Neural cell (in vitro differentiated cells): ENCODE data around the gene RYR2. TPM values are rescaled to one million over a fixed set of nuclear protein-coding genes. Genes with fewer than 3 reads are reported as not detected.

Source experiments
- H2AFZ ChIP-seq: fragments of 200-600, 300-800 bp; sonication (generic), shearing (Covaris generic); 2 replicates; pipeline ENCODE4 v1.6.0; 2014; ENCODE audit warnings: low read depth, mild to moderate bottlenecking, antibody characterized with exemption, low read length, moderate library complexity
- H3F3A ChIP-seq: fragments of 200-600 bp; shearing (Covaris generic); 2 replicates; pipeline ENCODE4 v1.6.1; 2016; ENCODE audit warnings: mild to moderate bottlenecking, moderate library complexity, mixed read lengths, antibody characterized with exemption, low read length; ENCODE audit not compliant: insufficient read depth, poor library complexity, severe bottlenecking
- H3K27ac ChIP-seq: fragments of 200-600, 300-800 bp; sonication (generic), shearing (Covaris generic); 2 replicates; pipeline ENCODE4 v1.5.1; 2014; ENCODE audit warnings: mild to moderate bottlenecking, low read length, moderate library complexity
- H3K27me3 ChIP-seq: fragments of 300-800, 200-600 bp; sonication (generic), shearing (Covaris generic); 2 replicates; pipeline ENCODE4 v1.6.0; 2014; ENCODE audit warnings: mild to moderate bottlenecking, low read depth, low read length, moderate library complexity; ENCODE audit not compliant: insufficient read depth
- H3K36me3 ChIP-seq: fragments of 300-800, 200-600 bp; sonication (generic), shearing (Covaris generic); 2 replicates; pipeline ENCODE4 v1.5.1; 2014; ENCODE audit warnings: mild to moderate bottlenecking, antibody characterized with exemption, low read length, moderate library complexity; ENCODE audit not compliant: insufficient read depth
- H3K4me2 ChIP-seq: fragments of 300-800, 200-600 bp; sonication (generic), shearing (Covaris generic); 2 replicates; pipeline ENCODE4 v1.6.0; 2014; ENCODE audit warnings: mild to moderate bottlenecking, low read length
- H3K4me3 ChIP-seq: fragments of 300-800, 200-600 bp; sonication (generic), shearing (Covaris generic); 2 replicates; pipeline ENCODE4 v1.5.1; 2014; ENCODE audit warnings: mild to moderate bottlenecking, low read length, moderate library complexity
- H3K79me2 ChIP-seq: fragments of 200-600 bp; shearing (Covaris generic); replicated peaks from 2 replicates; pipeline ENCODE4 v1.6.0; 2014; ENCODE audit warnings: mild to moderate bottlenecking, low read length, moderate library complexity; ENCODE audit not compliant: insufficient read depth
- H3K9ac ChIP-seq: fragments of 300-800, 200-600 bp; sonication (generic), shearing (Covaris generic); 2 replicates; pipeline ENCODE4 v1.6.1; 2016; ENCODE audit warnings: mild to moderate bottlenecking, low read length, mixed read lengths
- H3K9me2 ChIP-seq: fragments of 200-600 bp; shearing (Covaris generic); 2 replicates; pipeline ENCODE4 v1.6.1; 2016; ENCODE audit warnings: mild to moderate bottlenecking, low read length, mixed read lengths; ENCODE audit not compliant: insufficient read depth
- H3K9me3 ChIP-seq: fragments of 200-600, 300-800 bp; sonication (generic), shearing (Covaris generic); 2 replicates; pipeline ENCODE4 v1.6.1; 2016; ENCODE audit warnings: mild to moderate bottlenecking, mixed run types, low read length, moderate library complexity, mixed read lengths
- H4K20me1 ChIP-seq: fragments of 200-600 bp; shearing (Covaris generic); 2 replicates; pipeline ENCODE4 v1.6.1; 2016; ENCODE audit warnings: mild to moderate bottlenecking, mixed run types; ENCODE audit not compliant: insufficient read depth
- CTCF ChIP-seq: fragments of 450-650 bp; IDR thresholded peaks from 2 replicates; pipeline ENCODE4 v1.5.1; 2014; ENCODE audit warnings: antibody characterized with exemption, mild to moderate bottlenecking, moderate library complexity; ENCODE audit not compliant: poor library complexity, severe bottlenecking
- EP300 ChIP-seq: fragments of 450-650 bp; conservative IDR thresholded peaks from 2 replicates; pipeline ENCODE4 v1.6.1; 2014; ENCODE audit warnings: antibody characterized with exemption, mild to moderate bottlenecking, moderate library complexity; ENCODE audit not compliant: poor library complexity, severe bottlenecking
- EZH2 ChIP-seq: fragments of 200-600, 300-800 bp; shearing (Covaris generic), sonication (generic); IDR thresholded peaks from 2 replicates; pipeline ENCODE4 v1.6.1; 2014; ENCODE audit warnings: antibody characterized with exemption, low read length, borderline replicate concordance, mild to moderate bottlenecking; ENCODE audit not compliant: insufficient read depth, poor library complexity, severe bottlenecking
- MXI1 ChIP-seq: fragments of 450-650 bp; conservative IDR thresholded peaks from 2 replicates; pipeline ENCODE4 v1.6.1; 2014; ENCODE audit warnings: antibody characterized with exemption, mild to moderate bottlenecking; ENCODE audit not compliant: poor library complexity, severe bottlenecking
- POLR2AphosphoS5 ChIP-seq: IDR thresholded peaks from 2 replicates; pipeline ENCODE4 v1.6.1; 2012
- RAD21 ChIP-seq: fragments of 450-650 bp; conservative IDR thresholded peaks from 2 replicates; pipeline ENCODE4 v1.6.1; 2014; ENCODE audit warnings: antibody characterized with exemption, mild to moderate bottlenecking, moderate library complexity
- REST ChIP-seq: IDR thresholded peaks from 2 replicates; pipeline ENCODE4 v1.6.1; 2012; ENCODE audit warnings: borderline replicate concordance
- SMC3 ChIP-seq: fragments of 450-650 bp; conservative IDR thresholded peaks from 2 replicates; pipeline ENCODE4 v1.6.1; 2014; ENCODE audit warnings: antibody characterized with exemption, mild to moderate bottlenecking, moderate library complexity; ENCODE audit not compliant: poor library complexity
- TAF1 ChIP-seq: IDR thresholded peaks from 2 replicates; pipeline ENCODE4 v1.6.1; 2012; ENCODE audit warnings: low read depth
- polyA plus RNA-seq: library from polyadenylated mRNA; depleted of rRNA; stranded (reverse); fragments of >200 nt; gene quantifications from 2 replicates; pipeline ENCODE4 v1.2.3, GENCODE V29; 2014

Gene RYR2
- polyA plus RNA-seq, 1 donor from 2014 or later, result 3.8 TPM

GRCh38 chr1:237838320-237838719, 796.3 kb downstream of the RYR2 start:
- Histone ChIP-seq H3K9me2 (no peaks in the 10 kb centered on the region), H3K36me3 (no peaks in the 10 kb centered on the region), H3K4me2 (no peak overlapping the region), H3K27me3 (no peaks in the 10 kb centered on the region), H3F3A (no peaks in the 10 kb centered on the region), H3K4me3 (no peak overlapping the region), H2AFZ (no peak overlapping the region), H4K20me1 (no peaks in the 10 kb centered on the region), H3K9ac (no peak overlapping the region), H3K27ac (no peak overlapping the region), H3K9me3 (no peaks in the 10 kb centered on the region), H3K79me2 (no peaks in the 10 kb centered on the region)
- no peak for TF ChIP-seq RAD21
- no peak for TF ChIP-seq EZH2
- TF ChIP-seq TAF1, result no peak
- TF ChIP-seq EP300, result no peak
- no peak for TF ChIP-seq MXI1
- no peak for TF ChIP-seq REST
- no peak for TF ChIP-seq CTCF
- TF ChIP-seq SMC3, result no peak
- no peak for TF ChIP-seq POLR2AphosphoS5

GRCh38 chr1:237838904-237839534, 797.0 kb downstream of the RYR2 start:
- H3K79me2 ChIP-seq, result no peaks in the 10 kb centered on the region
- H3K36me3 ChIP-seq, result no peaks in the 10 kb centered on the region
- TF ChIP-seq EZH2 (no peak), MXI1 (no peak), POLR2AphosphoS5 (no peak), REST (no peak), EP300 (no peak), SMC3 (no peak), RAD21 (no peak), CTCF (no peak), TAF1 (no peak)

More at GRCh38 chr1:237838904-237839534, 797.0 kb downstream of the RYR2 start:
- Histone ChIP-seq H3K27ac (no peak overlapping the region), H4K20me1 (no peaks in the 10 kb centered on the region), H2AFZ (no peak overlapping the region), H3K27me3 (no peaks in the 10 kb centered on the region), H3K4me3 (no peak overlapping the region), H3F3A (no peaks in the 10 kb centered on the region), H3K9me3 (no peaks in the 10 kb centered on the region), H3K9me2 (no peaks in the 10 kb centered on the region), H3K9ac (no peak overlapping the region), H3K4me2 (no peak overlapping the region)
